ENCODE measurements around the gene KIRREL3.

DNA sequence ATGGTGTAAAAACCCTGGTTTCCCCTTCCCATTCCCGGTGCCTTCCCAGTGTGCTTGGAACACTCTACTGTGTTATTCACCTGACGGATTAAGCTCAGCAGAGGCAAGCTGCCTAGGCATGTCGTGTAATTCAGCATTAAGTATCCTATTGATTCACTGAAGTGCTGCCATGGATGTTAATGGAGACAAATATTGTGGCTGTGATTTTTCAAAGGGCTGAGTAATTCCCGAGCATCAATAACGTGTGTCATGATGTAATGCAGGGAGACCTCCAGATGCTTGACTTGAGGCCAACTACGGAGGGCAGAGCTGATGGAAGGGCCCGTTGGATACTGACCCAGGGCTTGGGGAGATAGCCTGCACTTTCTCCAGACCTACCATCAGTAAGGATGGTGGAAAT is 376.1 kb downstream of the KIRREL3 start:
- TF ChIP-seq, protein P1, sequence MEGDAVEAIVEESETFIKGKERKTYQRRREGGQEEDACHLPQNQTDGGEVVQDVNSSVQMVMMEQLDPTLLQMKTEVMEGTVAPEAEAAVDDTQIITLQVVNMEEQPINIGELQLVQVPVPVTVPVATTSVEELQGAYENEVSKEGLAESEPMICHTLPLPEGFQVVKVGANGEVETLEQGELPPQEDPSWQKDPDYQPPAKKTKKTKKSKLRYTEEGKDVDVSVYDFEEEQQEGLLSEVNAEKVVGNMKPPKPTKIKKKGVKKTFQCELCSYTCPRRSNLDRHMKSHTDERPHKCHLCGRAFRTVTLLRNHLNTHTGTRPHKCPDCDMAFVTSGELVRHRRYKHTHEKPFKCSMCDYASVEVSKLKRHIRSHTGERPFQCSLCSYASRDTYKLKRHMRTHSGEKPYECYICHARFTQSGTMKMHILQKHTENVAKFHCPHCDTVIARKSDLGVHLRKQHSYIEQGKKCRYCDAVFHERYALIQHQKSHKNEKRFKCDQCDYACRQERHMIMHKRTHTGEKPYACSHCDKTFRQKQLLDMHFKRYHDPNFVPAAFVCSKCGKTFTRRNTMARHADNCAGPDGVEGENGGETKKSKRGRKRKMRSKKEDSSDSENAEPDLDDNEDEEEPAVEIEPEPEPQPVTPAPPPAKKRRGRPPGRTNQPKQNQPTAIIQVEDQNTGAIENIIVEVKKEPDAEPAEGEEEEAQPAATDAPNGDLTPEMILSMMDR (IDR thresholded peaks at IDR 0.05) = no peak
- TF ChIP-seq EZH2phosphoT487 (IDR thresholded peaks at IDR 0.05; ENCODE audit: borderline replicate concordance, low read depth) (no peak), FOXM1 (IDR thresholded peaks at IDR 0.05; ENCODE audit: low read depth) (no peak), SMC3 (IDR thresholded peaks at IDR 0.05; ENCODE audit: low read depth, low read length) (no peak), POLR2AphosphoS5 (IDR thresholded peaks at IDR 0.05; ENCODE audit: low read depth, low read length) (no peak), ELF1 (IDR thresholded peaks at IDR 0.05) (no peak)
- TF ChIP-seq, protein P2, sequence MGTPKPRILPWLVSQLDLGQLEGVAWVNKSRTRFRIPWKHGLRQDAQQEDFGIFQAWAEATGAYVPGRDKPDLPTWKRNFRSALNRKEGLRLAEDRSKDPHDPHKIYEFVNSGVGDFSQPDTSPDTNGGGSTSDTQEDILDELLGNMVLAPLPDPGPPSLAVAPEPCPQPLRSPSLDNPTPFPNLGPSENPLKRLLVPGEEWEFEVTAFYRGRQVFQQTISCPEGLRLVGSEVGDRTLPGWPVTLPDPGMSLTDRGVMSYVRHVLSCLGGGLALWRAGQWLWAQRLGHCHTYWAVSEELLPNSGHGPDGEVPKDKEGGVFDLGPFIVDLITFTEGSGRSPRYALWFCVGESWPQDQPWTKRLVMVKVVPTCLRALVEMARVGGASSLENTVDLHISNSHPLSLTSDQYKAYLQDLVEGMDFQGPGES (IDR thresholded peaks at IDR 0.05; ENCODE audit: low read depth, low read length) = no peak

Measured in SK-N-SH (cell line).